DOHH2 (cell line): ENCODE data around the gene PWP1.

ENCODE experiments used
- H3F3A ChIP-seq: fragments of 200-600 bp; sonication (generic), shearing (Covaris generic); 2 replicates; pipeline ENCODE4 v1.6.0; 2016; ENCODE audit warnings: antibody characterized with exemption, mild to moderate bottlenecking; ENCODE audit not compliant: control insufficient read depth, insufficient read depth
- H3K27ac ChIP-seq: fragments of 200-600 bp; sonication (generic); 2 replicates; pipeline ENCODE4 v1.5.1; 2014; ENCODE audit warnings: low read depth, mild to moderate bottlenecking, low read length, moderate library complexity
- H3K27me3 ChIP-seq: fragments of 200-600 bp; sonication (generic); 2 replicates; pipeline ENCODE4 v1.6.1; 2014; ENCODE audit warnings: mild to moderate bottlenecking, low read length, mixed read lengths; ENCODE audit not compliant: control insufficient read depth
- H3K36me3 ChIP-seq: fragments of 200-600 bp; sonication (generic); 2 replicates; pipeline ENCODE4 v1.6.1; 2014; ENCODE audit warnings: mild to moderate bottlenecking, low read length, moderate library complexity, mixed read lengths; ENCODE audit not compliant: control insufficient read depth
- H3K4me1 ChIP-seq: fragments of 200-600 bp; sonication (generic); 2 replicates; pipeline ENCODE4 v1.6.1; 2014; ENCODE audit warnings: mild to moderate bottlenecking, low read length, mixed read lengths; ENCODE audit not compliant: control insufficient read depth
- H3K4me2 ChIP-seq: fragments of 200-600 bp; sonication (generic); 2 replicates; pipeline ENCODE4 v1.6.0; 2014; ENCODE audit warnings: mild to moderate bottlenecking, low read length, moderate library complexity
- H3K4me3 ChIP-seq: fragments of 200-600 bp; sonication (generic); 2 replicates; pipeline ENCODE4 v1.5.1; 2014; ENCODE audit warnings: mild to moderate bottlenecking, low read length, mixed read lengths
- H3K79me2 ChIP-seq: fragments of 200-600 bp; sonication (generic); 2 replicates; pipeline ENCODE4 v1.6.1; 2014; ENCODE audit warnings: mild to moderate bottlenecking, low read length, mixed read lengths; ENCODE audit not compliant: control insufficient read depth
- H3K9me2 ChIP-seq: fragments of 200-600 bp; sonication (generic); replicated peaks from 2 replicates; pipeline ENCODE4 v1.6.1; 2014; ENCODE audit warnings: mild to moderate bottlenecking, low read length, mixed read lengths; ENCODE audit not compliant: control insufficient read depth
- H3K9me3 ChIP-seq: fragments of 200-600 bp; sonication (generic); 2 replicates; pipeline ENCODE4 v1.6.1; 2014; ENCODE audit warnings: antibody characterized with exemption, low read length, mixed read lengths; ENCODE audit not compliant: control insufficient read depth, insufficient read depth
- H4K20me1 ChIP-seq: fragments of 200-600 bp; sonication (generic); 2 replicates; pipeline ENCODE4 v1.6.0; 2014; ENCODE audit warnings: low read depth, mild to moderate bottlenecking, antibody characterized with exemption, low read length, moderate library complexity; ENCODE audit not compliant: control insufficient read depth, insufficient read depth
- CTCF ChIP-seq: fragments of 200-600 bp; sonication (generic); IDR thresholded peaks from one replicate; pipeline ENCODE4 v1.5.1; 2014; ENCODE audit warnings: antibody characterized with exemption, mild to moderate bottlenecking, low read depth, low read length; ENCODE audit not compliant: poor library complexity, severe bottlenecking
- EZH2phosphoT487 ChIP-seq: fragments of 200-600 bp; sonication (generic); IDR thresholded peaks from 2 replicates; pipeline ENCODE4 v1.6.1; 2017; ENCODE audit warnings: borderline replicate concordance, mild to moderate bottlenecking, antibody characterized with exemption, low read length, moderate library complexity, mixed read lengths

PWP1 gene

GRCh38 chr12:107662484-107662883 is 23.1 kb upstream of the PWP1 start:
- Histone ChIP-seq H3K27me3 (peaks cover 4% of the 10 kb centered on the region; the same call in 1 of the 2 replicates), H3F3A (no peaks in the 10 kb centered on the region), H3K27ac (no peak overlapping the region), H3K79me2 (no peaks in the 10 kb centered on the region), H4K20me1 (no peaks in the 10 kb centered on the region), H3K4me3 (no peak overlapping the region), H3K36me3 (no peaks in the 10 kb centered on the region), H3K4me1 (no peaks in the 10 kb centered on the region), H3K4me2 (no peak overlapping the region), H3K9me3 (no peaks in the 10 kb centered on the region), H3K9me2 (no peaks in the 10 kb centered on the region)
- TF ChIP-seq CTCF, result no peak

- H3K4me2 ChIP-seq, result no peak overlapping the region
- peaks cover 7% of the 10 kb centered on the region; the same call in 1 of the 2 replicates for H3K27me3 ChIP-seq
- H3K9me2 ChIP-seq, result no peaks in the 10 kb centered on the region
- no peaks in the 10 kb centered on the region for H3K36me3 ChIP-seq
- TF ChIP-seq CTCF, result no peak
- TF ChIP-seq EZH2phosphoT487, result no peak
- H3K79me2 ChIP-seq, result no peaks in the 10 kb centered on the region
- no peaks in the 10 kb centered on the region for H3F3A ChIP-seq
- H4K20me1 ChIP-seq, result no peaks in the 10 kb centered on the region
- no peaks in the 10 kb centered on the region for H3K9me3 ChIP-seq
- no peak overlapping the region for H3K4me3 ChIP-seq
- H3K4me1 ChIP-seq, result no peaks in the 10 kb centered on the region
- no peak overlapping the region for H3K27ac ChIP-seq
Observed at GRCh38 chr12:107663277-107663676, 22.3 kb upstream of the PWP1 start.

- Histone ChIP-seq H3K79me2 (no peaks in the 10 kb centered on the region), H3K4me1 (no peaks in the 10 kb centered on the region), H3F3A (no peaks in the 10 kb centered on the region), H3K4me2 (no peak overlapping the region), H3K4me3 (no peak overlapping the region), H3K9me2 (no peaks in the 10 kb centered on the region), H3K36me3 (no peaks in the 10 kb centered on the region), H3K27ac (no peak overlapping the region), H3K27me3 (peaks cover 13% of the 10 kb centered on the region), H4K20me1 (no peaks in the 10 kb centered on the region), H3K9me3 (no peaks in the 10 kb centered on the region)
- TF ChIP-seq CTCF (no peak), EZH2phosphoT487 (no peak)
Observed at GRCh38 chr12:107666009-107666408, 19.6 kb upstream of the PWP1 start.

GRCh38 chr12:107667464-107667863 is 18.1 kb upstream of the PWP1 start:
- no peak overlapping the region for H3K27ac ChIP-seq
- no peaks in the 10 kb centered on the region for H3K9me2 ChIP-seq
- no peaks in the 10 kb centered on the region for H3K9me3 ChIP-seq
- H4K20me1 ChIP-seq, result no peaks in the 10 kb centered on the region
- no peaks in the 10 kb centered on the region for H3F3A ChIP-seq
- TF ChIP-seq CTCF, result no peak
- H3K79me2 ChIP-seq, result no peaks in the 10 kb centered on the region
- H3K4me3 ChIP-seq, result no peak overlapping the region
- H3K4me2 ChIP-seq, result no peak overlapping the region
- H3K27me3 ChIP-seq, result peaks cover 15% of the 10 kb centered on the region
- H3K36me3 ChIP-seq, result no peaks in the 10 kb centered on the region
- H3K4me1 ChIP-seq, result no peaks in the 10 kb centered on the region
